GM23338 (cell line): ENCODE data around the gene RASGRF2.

Experiments used
- CREB1 ChIP-seq: fragments of 250-450 bp; sonication (Bioruptor Pico); IDR thresholded peaks from 2 replicates; pipeline ENCODE4 v1.5.0; 2020; ENCODE audit warnings: low read depth, mild to moderate bottlenecking, moderate library complexity
- EZH2 ChIP-seq: fragments of 200-600 bp; sonication (generic); IDR thresholded peaks from one replicate; pipeline ENCODE4 v1.8.0; 2017; ENCODE audit warnings: antibody characterized with exemption, mild to moderate bottlenecking, low read depth; ENCODE audit not compliant: unreplicated experiment
- EZH2phosphoT487 ChIP-seq: fragments of 200-600 bp; sonication (generic); IDR thresholded peaks from one replicate; pipeline ENCODE4 v1.8.1; 2018; ENCODE audit warnings: antibody characterized with exemption; ENCODE audit not compliant: unreplicated experiment
- JUNB ChIP-seq: IDR thresholded peaks from one replicate; pipeline ENCODE4 v1.6.1; 2016; ENCODE audit warnings: antibody characterized with exemption; ENCODE audit not compliant: unreplicated experiment
- POLR2AphosphoS5 ChIP-seq: IDR thresholded peaks from 2 replicates; pipeline ENCODE4 v1.6.1; 2016; ENCODE audit warnings: antibody characterized with exemption, low read depth
- STAT1 ChIP-seq: IDR thresholded peaks from one replicate; pipeline ENCODE4 v1.6.1; 2016; ENCODE audit warnings: antibody characterized with exemption; ENCODE audit not compliant: unreplicated experiment
- ZNF462 ChIP-seq: fragments of 250-450 bp; sonication (Bioruptor Pico); IDR thresholded peaks from 2 replicates; pipeline ENCODE4 v1.5.0; 2020; ENCODE audit warnings: mild to moderate bottlenecking, moderate library complexity
- TF ChIP-seq, protein P1 (sequence below): IDR thresholded peaks from one replicate; pipeline ENCODE4 v1.6.1; 2018; ENCODE audit warnings: antibody characterized with exemption; ENCODE audit not compliant: unreplicated experiment
- TF ChIP-seq, protein P2 (sequence below), 2 experiments: fragments of 200-600 bp in 1 of 2; sonication (generic) in 1 of 2; conservative IDR thresholded peaks; 2 replicates each; pipeline versions ENCODE4 v1.5.1 to v1.6.1; 2016 to 2017; ENCODE audit warnings: antibody characterized with exemption in 2 of 2, low read depth in 2 of 2, mild to moderate bottlenecking in 2 of 2, moderate library complexity in 1 of 2
- TF ChIP-seq, protein P3 (sequence below): IDR thresholded peaks from 2 replicates; pipeline ENCODE4 v1.6.1; 2016; ENCODE audit warnings: antibody characterized with exemption

GRCh38 chr5:81156732-81157131 is 196.6 kb downstream of the RASGRF2 start:
- TF ChIP-seq EZH2 (no peak), POLR2AphosphoS5 (no peak), EZH2phosphoT487 (no peak), CREB1 (CRISPR knock-in tag) (no peak), JUNB (no peak), ZNF462 (no peak), STAT1 (no peak)
- TF ChIP-seq, protein P1, sequence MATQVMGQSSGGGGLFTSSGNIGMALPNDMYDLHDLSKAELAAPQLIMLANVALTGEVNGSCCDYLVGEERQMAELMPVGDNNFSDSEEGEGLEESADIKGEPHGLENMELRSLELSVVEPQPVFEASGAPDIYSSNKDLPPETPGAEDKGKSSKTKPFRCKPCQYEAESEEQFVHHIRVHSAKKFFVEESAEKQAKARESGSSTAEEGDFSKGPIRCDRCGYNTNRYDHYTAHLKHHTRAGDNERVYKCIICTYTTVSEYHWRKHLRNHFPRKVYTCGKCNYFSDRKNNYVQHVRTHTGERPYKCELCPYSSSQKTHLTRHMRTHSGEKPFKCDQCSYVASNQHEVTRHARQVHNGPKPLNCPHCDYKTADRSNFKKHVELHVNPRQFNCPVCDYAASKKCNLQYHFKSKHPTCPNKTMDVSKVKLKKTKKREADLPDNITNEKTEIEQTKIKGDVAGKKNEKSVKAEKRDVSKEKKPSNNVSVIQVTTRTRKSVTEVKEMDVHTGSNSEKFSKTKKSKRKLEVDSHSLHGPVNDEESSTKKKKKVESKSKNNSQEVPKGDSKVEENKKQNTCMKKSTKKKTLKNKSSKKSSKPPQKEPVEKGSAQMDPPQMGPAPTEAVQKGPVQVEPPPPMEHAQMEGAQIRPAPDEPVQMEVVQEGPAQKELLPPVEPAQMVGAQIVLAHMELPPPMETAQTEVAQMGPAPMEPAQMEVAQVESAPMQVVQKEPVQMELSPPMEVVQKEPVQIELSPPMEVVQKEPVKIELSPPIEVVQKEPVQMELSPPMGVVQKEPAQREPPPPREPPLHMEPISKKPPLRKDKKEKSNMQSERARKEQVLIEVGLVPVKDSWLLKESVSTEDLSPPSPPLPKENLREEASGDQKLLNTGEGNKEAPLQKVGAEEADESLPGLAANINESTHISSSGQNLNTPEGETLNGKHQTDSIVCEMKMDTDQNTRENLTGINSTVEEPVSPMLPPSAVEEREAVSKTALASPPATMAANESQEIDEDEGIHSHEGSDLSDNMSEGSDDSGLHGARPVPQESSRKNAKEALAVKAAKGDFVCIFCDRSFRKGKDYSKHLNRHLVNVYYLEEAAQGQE = no peak
- TF ChIP-seq, protein P2, sequence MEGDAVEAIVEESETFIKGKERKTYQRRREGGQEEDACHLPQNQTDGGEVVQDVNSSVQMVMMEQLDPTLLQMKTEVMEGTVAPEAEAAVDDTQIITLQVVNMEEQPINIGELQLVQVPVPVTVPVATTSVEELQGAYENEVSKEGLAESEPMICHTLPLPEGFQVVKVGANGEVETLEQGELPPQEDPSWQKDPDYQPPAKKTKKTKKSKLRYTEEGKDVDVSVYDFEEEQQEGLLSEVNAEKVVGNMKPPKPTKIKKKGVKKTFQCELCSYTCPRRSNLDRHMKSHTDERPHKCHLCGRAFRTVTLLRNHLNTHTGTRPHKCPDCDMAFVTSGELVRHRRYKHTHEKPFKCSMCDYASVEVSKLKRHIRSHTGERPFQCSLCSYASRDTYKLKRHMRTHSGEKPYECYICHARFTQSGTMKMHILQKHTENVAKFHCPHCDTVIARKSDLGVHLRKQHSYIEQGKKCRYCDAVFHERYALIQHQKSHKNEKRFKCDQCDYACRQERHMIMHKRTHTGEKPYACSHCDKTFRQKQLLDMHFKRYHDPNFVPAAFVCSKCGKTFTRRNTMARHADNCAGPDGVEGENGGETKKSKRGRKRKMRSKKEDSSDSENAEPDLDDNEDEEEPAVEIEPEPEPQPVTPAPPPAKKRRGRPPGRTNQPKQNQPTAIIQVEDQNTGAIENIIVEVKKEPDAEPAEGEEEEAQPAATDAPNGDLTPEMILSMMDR (conservative IDR thresholded peaks at IDR 0.05; ENCODE audit: low read depth in 2 of 2) = no peak
- TF ChIP-seq, protein P3, sequence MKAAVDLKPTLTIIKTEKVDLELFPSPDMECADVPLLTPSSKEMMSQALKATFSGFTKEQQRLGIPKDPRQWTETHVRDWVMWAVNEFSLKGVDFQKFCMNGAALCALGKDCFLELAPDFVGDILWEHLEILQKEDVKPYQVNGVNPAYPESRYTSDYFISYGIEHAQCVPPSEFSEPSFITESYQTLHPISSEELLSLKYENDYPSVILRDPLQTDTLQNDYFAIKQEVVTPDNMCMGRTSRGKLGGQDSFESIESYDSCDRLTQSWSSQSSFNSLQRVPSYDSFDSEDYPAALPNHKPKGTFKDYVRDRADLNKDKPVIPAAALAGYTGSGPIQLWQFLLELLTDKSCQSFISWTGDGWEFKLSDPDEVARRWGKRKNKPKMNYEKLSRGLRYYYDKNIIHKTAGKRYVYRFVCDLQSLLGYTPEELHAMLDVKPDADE = no peak
